DMS53 treated with DMSO at 0.1 percent for 48 hours (cell line): ENCODE data around the gene SDHA.

ENCODE experiments used
- DNase-seq: peaks from one replicate; lab custom pipeline; 2025; ENCODE audit not compliant: unreplicated experiment; lab: John Stamatoyannopoulos, UW

SDHA gene

DNA sequence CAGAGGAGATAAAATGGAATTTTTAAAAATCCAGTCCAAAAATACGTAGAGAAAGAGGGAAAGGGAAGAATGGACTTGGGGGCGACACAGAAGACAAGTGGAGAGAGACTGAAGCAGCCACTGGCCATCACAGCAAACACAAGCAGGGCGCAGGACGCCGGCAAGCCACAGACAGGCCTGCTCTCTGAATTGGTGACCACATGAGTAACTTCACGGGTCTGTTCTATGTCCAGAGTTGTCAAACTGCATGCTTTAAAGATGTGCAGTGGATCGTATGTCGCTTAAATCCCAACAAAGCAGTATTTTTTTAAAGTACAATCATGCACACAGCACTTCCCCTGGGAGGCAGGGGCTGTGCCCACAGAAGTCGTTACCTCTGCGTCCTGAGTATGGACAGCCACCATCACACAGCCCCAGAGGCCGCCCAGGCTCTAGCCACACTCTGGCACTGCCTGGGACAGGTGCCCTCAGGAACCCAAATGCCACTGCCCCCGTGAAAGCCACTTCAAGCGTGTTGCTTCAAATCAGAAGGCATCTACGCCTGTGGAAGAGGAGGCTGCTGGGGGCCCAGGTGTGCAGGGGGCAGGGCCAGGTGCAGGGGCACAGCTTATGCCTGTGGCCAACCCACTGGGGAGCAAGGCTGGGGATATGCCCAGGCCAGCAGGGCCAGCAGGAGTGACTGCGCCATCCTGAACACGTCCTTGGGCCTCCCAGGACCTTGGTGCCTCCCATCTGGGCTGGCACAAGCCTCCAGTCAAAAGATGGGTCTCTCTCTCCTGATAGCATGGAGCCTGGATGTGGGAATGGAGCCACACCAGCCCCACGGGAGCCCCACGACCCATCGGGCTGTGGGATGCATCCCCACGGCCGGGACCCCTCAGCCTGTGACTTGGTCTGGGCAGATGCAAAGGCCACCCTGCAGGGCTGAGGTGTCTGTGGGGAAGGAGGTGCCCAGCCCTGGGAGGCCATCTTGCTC lies 32.7 kb upstream of the SDHA start:
- no peak for DNase-seq

DNA sequence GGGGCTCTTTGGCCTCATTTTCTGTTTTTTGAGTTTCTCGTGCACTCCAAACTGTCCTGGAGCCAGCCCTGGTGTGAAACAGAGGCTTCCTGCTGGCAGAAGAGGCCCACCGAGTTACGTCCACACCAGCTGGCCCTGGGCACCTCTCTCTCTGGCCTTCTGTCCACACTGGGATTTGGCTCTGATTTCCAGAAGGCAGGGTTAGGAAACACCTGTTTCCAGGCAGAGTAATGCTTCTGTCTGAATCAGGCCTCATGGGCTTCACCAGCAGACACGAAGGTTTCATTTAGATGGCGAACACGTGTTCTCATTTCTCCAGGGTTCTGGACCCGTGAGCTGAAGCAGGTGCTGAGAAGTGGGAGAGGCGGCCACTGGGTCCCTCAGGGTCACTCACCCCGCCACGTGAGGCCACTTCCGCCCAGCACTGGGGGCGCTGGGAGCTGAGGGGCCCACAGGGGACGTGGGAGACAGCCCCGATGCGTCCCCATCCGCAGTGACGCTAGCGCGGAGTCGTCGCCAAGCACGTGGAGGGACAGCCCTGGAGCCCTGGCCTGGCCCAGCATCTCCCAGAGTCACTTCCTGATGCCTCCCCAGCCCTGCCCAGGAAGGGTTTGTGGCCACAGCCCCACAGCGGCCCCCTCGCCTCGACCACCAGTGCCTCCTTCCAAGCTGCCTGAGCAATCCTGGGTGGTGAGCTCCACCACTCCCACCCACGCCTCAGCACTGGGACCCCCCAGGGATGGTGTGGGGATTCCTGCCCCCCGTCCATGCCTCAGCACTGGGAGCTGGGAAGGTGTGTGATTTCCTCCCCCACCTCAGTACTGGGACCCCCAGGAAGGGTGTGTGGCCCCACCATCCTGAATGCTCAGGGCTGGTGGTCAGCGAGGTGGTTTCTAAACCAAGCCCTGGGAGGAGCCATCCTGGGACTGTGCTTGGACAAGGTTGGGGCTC lies 31.8 kb upstream of the SDHA start:
- DNase-seq = no peak

DNA sequence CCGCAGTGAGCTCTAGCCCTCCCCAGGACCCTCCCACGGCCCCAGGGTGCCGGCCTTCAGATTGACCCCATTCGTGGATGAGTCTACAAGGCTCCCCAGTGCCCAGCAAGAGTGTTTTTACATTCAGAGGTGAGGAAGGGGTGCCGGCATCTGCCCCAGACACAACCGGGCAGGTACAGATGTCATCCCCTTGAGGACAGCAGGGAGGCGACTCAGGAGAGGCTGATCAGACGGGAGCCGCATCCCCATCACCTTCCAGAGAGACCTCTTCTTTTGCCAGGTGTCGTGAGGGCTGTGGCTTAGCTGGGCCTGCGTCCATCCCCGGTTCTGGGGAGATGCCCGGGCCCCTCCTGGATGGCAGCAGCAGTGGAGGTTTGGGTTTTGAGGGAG lies 31.1 kb upstream of the SDHA start:
- DNase-seq = no peak

DNA sequence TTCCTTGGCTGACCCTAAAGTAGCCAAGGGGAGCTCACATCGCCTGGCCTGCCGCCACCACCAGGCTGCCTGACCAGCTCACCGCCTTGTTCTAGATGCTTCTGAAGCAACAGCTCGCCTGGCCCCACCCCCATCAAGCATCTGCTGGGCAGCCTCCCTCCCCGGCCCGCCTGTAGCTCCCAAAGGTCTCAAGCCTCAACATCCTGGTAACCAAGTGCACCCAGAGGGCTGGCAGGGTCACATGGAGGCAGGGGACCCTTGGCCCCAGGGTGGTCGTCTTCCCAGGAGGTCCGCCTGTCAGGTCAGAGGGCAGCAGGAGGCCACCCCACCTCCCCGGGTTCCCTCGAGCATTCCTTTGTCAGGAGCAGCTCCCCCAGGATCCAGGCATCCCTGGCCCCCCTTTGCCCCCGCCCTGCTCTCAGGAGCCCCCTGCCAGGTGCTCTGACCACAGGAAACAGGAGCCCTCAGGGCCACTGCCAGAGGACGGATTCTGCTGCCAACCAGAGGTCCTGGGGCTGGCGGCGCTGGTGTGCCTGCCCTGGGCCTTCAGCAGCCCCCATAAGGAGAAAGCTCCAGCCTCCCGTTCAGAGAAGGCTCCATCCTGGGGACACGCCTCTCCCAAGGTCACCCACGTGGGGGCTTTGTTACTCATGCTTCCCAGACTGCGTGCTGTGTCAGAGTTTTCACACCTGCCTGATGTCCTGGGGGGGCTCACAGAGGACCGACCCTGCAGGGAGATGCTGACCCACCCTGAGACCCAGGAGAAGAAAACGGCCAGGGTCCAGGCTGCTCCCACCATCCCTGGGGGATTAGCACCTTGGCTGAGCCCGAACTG lies 30.3 kb upstream of the SDHA start:
- DNase-seq = no peak

DNA sequence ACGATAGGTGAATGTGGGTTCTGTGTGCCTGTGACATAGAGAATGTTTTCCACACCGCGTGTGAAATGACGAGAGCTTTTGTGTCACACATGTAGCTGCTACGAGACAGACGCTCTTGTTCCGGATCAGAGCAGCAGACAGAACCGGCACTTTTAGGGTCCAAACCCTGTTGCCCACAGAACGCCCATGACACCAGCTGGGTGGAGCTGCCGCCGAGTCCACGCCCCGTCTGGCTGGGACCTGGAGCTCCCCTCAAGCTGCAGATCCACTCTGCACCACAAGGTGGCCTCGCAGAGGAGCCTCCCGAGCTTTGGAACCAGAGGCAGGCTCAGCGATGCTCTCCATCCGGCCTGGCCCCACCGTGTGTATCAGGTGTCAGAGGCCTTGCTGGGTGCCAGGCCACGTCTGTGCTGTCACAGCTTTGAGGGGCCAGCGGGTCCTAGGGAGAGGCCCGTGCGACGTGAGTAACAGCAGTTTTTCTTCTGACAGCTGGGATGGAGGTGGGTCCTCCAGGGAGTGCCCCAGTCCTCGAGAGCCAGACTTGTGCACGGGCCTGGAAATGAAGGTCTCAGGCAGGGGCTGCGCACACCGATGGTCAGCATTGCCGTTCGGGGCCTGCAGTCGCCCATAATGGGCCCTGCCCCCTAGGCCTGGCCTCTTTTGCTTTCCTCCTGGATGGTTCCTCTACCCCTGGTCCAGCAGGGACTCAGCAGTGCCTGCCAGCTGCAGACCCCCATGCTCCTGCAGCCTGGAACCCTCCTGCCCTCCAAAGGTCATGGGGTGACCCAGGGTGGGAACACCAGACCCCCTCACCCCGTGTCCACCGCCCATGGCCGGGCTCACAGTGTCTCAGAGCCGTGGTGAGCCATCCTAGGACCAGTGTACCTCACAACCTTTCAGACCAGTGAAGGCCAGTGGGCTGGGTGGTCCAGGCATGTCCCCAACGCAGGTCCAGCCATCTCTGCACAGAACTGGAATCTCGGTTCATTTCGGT lies 29.3 kb upstream of the SDHA start:
- DNase-seq = peak; percentile 87

DNA sequence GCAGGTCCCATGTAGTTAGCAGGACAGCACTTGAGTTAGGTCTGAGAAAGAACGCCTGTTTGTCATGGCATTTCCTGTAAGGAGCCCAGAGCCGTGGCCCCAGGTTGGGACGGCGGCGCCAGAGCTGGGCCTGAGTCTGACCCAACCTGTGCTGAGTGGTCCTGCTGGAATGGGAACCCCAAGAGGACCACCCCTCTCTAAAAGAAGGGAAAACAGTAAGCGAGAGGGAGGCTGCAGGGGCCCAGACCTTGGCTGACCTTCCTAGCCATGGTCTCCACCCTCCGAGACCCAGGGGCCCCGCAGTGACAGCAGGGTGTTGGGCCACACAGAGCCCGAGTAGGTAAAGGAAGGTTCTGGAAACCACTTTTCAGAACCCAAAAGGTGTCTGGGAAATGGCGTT lies 28.6 kb upstream of the SDHA start:
- DNase-seq = no peak

DNA sequence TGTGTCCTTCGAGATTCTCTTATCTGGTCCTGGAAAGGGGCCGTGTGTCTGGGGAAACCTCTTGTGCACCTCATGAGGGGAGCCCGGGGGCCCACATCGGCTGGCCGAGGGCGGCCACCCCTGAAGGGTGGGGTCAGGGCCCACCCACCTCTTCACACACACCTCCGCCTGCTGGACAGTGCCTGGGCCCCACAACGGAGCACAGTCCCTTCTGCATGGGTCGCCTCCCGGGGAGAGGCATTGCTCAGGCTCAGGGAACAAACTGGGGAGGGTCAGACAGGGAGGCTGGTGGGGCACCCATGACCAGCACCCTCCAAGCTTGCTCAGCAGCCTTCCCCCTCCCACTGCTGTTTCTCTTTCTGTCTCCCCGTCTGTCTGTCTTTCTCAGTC lies 28.1 kb upstream of the SDHA start:
- DNase-seq = no peak

DNA sequence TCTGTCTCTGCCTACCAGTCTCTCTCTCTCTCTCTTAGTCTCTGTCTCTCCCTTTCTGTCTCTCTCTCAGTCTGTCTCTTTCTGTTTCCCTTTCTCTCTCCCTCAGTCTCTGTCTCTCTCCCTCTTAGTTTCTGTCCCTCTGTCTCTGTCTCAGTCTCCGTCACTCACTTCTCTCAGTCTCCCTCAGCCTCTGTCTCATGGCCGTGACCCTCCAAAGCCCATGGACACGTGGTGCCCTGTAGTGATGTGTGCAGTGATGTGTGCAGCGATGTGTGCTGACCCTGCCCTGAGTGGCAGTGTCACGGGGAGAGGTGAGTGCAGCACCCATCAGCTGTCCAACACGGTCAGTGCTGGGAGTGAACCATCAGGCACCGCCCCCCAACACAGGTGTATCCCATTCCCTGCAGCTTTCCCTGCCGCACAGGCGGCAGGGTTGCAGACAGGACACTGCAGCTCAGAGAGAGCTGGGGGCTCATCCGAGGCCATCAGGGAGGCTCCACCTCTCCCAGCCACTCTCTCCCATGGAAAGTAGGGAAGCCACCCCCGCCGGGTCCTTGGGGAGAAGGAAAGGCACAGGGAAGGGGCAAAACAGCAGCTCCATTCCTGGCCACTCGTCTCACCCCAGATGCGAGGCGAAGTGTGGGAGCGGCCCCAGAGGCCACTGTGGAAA lies 27.6 kb upstream of the SDHA start:
- DNase-seq = no peak

DNA sequence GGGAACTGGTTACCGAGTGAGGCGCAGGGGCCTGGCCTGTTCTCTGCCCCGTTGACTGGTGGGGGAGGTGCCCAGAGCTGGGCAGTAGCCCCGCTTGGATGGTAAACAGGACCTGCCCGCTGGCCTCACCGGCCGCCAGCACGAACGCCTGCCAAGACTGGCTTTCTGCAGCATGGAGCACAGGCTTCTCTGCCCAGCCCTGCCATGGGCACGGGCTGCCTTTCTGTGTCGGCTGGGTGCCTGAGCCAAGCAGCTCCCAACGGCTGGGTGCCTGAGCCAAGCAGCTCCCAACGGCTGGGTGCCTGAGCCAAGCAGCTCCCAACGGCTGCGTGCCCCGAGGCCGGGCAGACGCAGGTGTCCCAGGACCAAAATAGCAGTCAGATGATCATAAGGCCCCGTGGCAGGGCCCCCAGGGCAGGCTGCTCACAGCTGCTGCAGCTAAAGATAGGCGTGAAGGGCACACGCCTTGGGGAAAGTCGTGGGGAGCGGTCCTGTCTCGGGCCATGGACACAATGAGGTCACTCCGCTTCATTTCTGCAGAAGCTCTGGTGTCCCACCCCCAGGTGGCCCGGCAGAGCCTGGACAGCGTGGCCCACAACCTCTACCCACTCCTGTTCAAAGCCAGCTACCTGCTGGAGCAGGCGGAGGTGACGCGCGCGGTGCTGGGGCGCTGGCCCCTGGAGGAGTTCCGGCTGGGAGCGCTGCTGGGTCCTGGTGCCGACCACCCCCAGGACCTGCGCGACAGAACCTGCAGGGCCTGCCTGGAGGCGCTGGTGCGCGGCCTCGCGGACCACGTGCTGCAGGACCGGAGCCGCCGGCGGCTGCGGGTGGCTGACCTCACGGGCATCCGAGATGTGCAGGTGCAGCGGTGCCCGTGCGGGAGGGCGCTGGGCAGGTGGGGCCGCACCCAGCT lies 26.8 kb upstream of the SDHA start, which contains the start of gene LRRC14B:
Gene LRRC14B (plus strand): TSS at position 460 of the 913 bp plus-strand sequence. CDS start 44 bp downstream, at position 504.
- DNase-seq = peak; percentile 68

DNA sequence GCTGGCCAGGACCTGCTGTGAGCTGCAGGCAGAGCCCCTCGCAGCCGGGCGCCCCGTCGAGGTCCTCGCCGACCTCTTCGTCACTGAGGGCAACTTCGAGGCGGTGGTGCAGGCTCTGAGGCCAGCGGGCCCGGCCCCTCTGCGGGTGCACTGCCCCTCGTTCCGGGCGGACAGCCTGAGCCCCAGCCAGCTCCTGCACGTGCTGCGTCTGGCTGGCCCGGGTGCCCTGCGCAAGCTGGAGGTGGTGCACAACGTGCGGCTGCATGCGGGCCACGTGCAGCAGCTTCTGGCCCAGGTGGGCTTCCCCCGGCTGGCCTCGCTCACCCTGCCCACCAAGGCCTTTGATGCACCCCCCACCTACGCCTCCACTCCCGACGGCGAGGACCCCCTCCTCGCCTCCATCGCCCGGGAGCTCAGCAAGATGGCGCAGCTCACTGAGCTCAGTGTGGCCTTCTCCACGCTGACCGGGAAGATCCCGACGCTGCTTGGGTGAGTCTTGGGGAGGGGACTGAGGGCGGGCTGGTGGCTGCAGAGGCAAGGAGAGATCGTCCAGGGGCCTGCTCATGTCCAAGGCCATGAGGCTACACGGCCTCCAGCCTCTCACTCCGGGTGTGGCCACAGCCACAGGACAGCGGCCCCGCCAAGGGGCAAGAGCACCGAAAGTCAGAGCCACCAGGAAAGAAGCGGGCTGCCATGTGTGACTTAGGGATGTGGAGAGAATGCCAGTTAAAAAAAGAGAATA lies 26.0 kb upstream of the SDHA start:
- DNase-seq = no peak

DNA sequence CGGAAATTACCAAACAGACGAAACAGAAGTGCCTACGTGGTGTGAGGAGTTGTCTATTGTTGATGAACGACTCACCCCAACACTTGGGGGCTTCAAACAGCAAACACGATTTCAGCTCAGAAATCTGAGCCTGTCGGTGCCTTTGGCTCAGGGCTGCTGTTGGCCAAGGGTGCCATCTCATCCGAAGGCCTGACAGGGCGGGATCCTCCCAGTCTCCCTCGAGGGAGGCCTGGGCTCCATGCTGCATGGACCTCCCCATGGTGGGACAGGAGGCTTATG lies 25.5 kb upstream of the SDHA start:
- DNase-seq = no peak

DNA sequence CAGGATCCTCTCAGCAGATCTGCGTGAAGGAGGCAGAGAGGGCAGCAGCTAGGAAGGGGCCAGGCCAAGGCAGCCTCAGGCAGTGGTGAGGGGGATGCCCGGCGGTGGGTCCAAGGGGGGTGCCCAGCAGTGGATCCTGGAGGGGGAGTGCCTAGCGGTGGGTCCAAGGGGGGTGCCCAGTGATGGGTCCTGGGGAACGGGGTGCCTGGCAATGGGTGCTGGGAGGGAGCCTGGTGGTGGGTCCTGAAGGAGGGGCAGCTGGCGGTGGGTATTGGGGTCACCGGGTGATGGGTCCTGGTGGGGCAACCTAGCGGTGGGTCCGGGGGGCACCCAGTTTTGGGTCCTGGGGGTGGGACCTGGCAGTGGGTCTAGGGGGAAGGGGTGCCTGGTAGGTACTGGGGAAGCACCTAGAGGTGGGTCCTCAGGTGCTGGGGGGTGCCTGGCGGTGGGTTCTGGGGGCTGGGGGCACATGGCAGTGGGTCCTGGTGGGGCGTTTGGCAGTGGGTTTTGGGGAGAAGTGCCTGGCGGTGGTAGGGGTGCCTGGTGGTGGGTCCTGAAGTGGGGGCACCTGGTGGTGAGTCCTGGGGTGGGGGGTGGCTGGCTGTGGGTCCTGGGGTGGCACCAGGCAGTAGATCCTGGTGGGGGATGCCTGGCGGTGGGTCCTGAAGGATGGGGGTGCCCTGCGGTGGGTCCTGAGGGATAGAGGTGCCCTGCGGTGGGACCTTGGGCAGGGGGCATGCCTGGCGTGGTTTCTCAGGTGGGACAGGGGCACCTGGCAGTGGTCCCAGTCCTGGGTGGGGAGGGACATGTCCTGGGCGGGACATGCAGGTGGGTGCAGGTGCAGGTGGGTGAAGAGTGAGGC lies 24.9 kb upstream of the SDHA start:
- no peak for DNase-seq

DNA sequence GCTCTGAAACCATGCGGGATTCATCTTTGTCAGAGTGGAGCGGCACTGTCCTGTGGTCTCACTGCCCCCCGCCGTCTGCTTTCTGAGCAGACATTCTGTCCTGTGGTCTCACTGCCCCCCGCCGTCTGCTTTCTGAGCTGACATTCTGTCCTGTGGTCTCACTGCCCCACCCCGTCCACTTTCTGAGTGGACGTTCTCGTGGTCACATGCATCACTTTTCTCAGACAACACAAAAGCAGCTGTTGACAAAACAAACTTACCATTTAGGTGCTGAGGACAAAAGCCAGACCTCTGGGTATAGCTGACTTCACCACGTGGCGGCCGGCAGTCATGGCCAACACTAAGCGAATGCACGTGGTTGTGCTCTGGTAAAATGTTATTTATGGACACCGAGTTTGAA lies 24.0 kb upstream of the SDHA start:
- no peak for DNase-seq

DNA sequence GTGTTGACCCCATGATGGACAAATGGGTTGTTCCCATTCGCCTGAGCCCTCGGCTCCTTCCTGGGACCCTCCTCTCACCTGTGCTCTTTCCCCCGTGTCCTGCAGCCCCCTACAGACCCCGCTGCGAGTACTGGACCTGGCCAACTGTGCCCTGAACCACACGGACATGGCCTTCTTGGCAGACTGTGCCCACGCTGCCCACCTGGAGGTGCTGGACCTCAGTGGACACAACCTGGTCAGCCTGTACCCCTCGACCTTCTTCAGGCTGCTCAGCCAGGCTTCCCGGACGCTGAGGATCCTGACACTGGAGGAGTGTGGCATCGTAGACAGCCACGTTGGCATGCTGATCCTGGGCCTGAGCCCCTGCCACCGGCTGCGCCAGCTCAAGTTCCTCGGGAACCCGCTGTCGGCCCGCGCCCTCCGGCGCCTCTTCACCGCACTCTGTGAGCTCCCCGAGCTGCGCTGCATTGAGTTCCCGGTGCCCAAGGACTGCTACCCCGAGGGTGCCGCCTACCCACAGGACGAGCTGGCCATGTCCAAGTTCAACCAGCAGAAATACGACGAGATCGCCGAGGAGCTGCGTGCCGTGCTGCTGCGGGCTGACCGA lies 23.4 kb upstream of the SDHA start:
- DNase-seq = no peak

DNA sequence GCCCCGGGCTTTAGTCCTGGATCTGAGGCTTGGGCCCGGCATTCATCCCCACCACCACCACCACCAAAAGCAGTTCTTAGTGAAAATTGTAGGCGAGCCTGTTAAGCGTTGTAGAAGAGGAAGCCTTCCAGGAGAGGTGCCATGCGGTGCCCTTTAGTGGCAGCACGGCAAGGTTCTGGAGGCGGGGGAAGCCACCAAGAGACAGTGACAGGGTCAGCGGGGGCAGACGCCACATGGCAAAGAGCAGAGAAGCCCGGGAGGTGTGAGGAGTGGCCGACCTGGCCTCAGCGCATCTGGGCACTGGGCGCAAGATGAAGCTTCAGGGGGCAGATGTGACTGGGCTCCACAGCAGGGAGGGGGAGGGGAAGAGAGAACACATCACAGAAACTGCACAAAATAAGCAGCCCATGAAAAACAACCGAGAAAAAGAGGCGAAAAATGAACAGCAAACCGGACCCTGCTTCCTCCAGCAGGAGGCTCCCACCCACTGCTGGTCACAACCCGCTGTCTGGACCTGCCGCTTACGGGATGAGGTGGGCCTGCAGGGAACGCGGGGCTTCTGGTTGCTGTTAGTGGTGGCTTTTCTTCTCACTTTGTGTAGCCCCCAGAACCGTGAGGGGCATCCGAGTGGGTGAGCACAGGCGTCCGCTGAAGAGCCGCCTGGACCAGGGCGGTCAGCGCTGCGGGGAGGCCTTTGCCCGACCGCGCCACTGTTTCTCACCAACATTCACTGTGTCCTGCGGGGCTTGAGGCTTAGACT lies 22.5 kb upstream of the SDHA start:
- DNase-seq = no peak

DNA sequence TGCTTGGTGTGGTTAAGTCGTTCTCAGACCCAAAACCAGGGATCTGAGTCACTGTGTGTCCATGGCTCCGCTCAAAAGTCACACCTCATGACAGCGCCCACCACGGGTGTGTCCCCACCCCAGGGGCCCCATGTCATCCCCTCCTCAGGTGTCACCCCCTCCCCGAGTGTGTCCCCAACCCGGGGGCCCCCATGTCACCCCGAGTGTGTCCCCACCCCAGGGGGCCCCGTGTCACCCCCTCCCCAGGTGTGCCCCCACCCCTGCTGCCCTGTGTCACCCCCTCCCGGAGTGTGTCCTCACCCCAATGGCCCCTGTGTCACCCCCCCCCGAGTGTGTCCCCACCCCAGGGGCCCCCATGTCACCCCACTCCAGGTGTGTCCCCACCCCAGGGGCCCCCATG lies 21.8 kb upstream of the SDHA start:
- DNase-seq = no peak
